A549 treated with CORT108297 at 1 μM for 4 hours (cell line): ENCODE results near the gene AHNAK. TPM values are rescaled to one million over a fixed set of nuclear protein-coding genes. Genes with fewer than 3 reads are reported as not detected.

ENCODE experiments used
- total RNA-seq: library from RNA; stranded (reverse); fragments of 200-300 nt; extraction: Qiagen RNA extraction; gene quantifications from 5 replicates; pipeline ENCODE4 v1.2.3, GENCODE V29; 2022

AHNAK gene, protein sequence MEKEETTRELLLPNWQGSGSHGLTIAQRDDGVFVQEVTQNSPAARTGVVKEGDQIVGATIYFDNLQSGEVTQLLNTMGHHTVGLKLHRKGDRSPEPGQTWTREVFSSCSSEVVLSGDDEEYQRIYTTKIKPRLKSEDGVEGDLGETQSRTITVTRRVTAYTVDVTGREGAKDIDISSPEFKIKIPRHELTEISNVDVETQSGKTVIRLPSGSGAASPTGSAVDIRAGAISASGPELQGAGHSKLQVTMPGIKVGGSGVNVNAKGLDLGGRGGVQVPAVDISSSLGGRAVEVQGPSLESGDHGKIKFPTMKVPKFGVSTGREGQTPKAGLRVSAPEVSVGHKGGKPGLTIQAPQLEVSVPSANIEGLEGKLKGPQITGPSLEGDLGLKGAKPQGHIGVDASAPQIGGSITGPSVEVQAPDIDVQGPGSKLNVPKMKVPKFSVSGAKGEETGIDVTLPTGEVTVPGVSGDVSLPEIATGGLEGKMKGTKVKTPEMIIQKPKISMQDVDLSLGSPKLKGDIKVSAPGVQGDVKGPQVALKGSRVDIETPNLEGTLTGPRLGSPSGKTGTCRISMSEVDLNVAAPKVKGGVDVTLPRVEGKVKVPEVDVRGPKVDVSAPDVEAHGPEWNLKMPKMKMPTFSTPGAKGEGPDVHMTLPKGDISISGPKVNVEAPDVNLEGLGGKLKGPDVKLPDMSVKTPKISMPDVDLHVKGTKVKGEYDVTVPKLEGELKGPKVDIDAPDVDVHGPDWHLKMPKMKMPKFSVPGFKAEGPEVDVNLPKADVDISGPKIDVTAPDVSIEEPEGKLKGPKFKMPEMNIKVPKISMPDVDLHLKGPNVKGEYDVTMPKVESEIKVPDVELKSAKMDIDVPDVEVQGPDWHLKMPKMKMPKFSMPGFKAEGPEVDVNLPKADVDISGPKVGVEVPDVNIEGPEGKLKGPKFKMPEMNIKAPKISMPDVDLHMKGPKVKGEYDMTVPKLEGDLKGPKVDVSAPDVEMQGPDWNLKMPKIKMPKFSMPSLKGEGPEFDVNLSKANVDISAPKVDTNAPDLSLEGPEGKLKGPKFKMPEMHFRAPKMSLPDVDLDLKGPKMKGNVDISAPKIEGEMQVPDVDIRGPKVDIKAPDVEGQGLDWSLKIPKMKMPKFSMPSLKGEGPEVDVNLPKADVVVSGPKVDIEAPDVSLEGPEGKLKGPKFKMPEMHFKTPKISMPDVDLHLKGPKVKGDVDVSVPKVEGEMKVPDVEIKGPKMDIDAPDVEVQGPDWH (N-terminal part only)
- 188 to 239 TPM (median 218 TPM) in 5 replicates for total RNA-seq

GRCh38 chr11:62546244-62546928 is at the start of gene AHNAK:
TSS of gene AHNAK (minus strand) at chr11:62546806. CDS start at chr11:62536098, 10,708 bp downstream.

GRCh38 chr11:62591448-62592145 is 45.0 kb upstream of the AHNAK start, which contains the start of gene TUT1:
TSS of gene TUT1 (minus strand) at chr11:62591523. CDS start at chr11:62591485, 38 bp downstream.

DNA sequence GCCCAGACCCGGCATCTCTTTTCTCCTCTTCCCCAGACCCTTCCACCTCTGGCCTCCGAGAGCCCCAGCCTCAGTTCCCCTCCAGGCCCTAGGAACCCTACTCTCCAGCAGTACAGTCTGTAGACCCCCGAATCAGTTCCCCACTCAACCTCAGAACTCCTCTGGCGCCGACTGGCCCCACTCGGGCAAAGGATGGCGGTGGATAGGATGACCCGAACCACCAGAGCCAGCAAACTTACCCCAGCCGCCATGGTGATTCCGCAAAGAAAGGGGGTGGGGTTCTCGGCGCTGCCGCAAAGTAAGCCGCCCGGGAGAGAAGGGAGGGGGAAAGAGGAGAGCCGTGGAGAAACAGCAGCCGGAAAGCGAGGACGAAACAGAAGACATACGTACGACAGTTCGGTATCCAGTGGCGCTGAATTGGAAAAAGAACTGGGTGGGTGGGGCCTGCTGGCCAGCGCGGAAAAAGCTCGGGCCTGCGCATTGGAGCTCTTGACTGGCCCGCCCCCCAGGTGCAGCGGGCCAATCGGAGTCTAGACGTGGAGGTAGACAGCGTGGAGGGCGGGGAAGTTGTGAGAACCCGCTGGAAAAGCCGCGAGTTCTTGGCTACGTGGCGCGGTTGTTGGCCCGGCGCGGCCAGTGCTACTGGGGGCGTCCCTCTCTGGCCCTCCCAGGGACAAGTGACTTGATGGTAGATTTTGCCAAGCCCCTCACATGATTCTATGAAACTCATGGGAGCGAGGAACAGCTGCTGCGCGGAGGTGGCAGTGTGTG is 27.2 kb upstream of the AHNAK start, which contains the start of gene EEF1G:
Gene EEF1G (minus strand): TSS at position 300 of the 771 bp plus-strand sequence. CDS start 49 bp downstream, at position 251.

DNA sequence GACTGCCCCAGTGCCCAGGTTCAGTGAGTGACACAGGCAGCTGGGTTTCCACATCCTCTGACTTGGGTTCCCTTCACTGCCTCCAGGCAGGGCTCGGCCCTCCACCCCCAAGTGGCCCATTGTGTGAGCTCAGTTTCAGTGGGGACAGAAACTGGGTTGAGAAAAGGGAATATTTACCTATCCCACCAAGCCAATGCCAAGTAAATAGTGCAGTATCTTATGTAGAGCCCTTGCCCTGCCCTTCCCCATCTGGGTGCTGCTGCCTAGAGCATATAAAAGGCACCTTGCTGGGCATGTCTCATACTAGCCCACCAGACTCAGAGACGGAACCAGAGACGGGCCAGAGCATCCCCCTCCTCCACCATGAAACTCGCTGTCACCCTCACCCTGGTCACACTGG is 127.9 kb downstream of the AHNAK start, which contains the start of gene SCGB1A1:
Gene SCGB1A1 (plus strand): TSS at position 301 of the 400 bp plus-strand sequence. CDS start 63 bp downstream, at position 364.

Other genes with a start within 250 kb of the AHNAK start
- not detected in 5 replicates for gene SCGB1D4, start 247.7 kb downstream of the AHNAK start, total RNA-seq
- 10.1 to 13.9 TPM (median 13.0 TPM) in 5 replicates for gene ASRGL1, start 209.4 kb downstream of the AHNAK start, total RNA-seq
- 0.23 to 0.45 TPM in 2 of 5 replicates, not detected in the others for gene SCGB1A1, start 127.8 kb downstream of the AHNAK start, total RNA-seq
- 1,877 to 2,027 TPM (median 1,998 TPM) in 5 replicates for gene EEF1G, start 27.1 kb upstream of the AHNAK start, total RNA-seq
- gene TUT1, start 44.7 kb upstream of the AHNAK start, total RNA-seq, result 14.0 to 17.0 TPM (median 16.4 TPM) in 5 replicates
- gene MTA2, start 55.1 kb upstream of the AHNAK start, total RNA-seq, result 82.3 to 87.1 TPM (median 85.2 TPM) in 5 replicates
- gene EML3, start 66.0 kb upstream of the AHNAK start, total RNA-seq, result 17.8 to 28.8 TPM (median 24.5 TPM) in 5 replicates
- 3.3 to 5.0 TPM (median 3.6 TPM) in 5 replicates for gene ROM1, start 66.5 kb upstream of the AHNAK start, total RNA-seq
- gene B3GAT3, start 75.2 kb upstream of the AHNAK start, total RNA-seq, result 41.3 to 60.1 TPM (median 57.5 TPM) in 5 replicates
- gene GANAB, start 99.8 kb upstream of the AHNAK start, total RNA-seq, result 238 to 279 TPM (median 270 TPM) in 5 replicates
- gene INTS5, start 106.5 kb upstream of the AHNAK start, total RNA-seq, result 16.8 to 22.4 TPM (median 21.7 TPM) in 5 replicates
- gene C11orf98, start 118.4 kb upstream of the AHNAK start, total RNA-seq, result 125 to 145 TPM (median 136 TPM) in 5 replicates
- 10.5 to 19.1 TPM (median 16.3 TPM) in 5 replicates for gene CSKMT, start 118.5 kb upstream of the AHNAK start, total RNA-seq
- 24.6 to 39.0 TPM (median 37.5 TPM) in 5 replicates for gene UQCC3, start 124.9 kb upstream of the AHNAK start, total RNA-seq
- 3.6 to 6.2 TPM (median 5.3 TPM) in 5 replicates for gene LBHD1, start 125.5 kb upstream of the AHNAK start, total RNA-seq
- gene UBXN1, start 132.3 kb upstream of the AHNAK start, total RNA-seq, result 106 to 130 TPM (median 120 TPM) in 5 replicates
- 0.04 to 0.21 TPM (median 0.05 TPM) in 4 of 5 replicates, not detected in the other for gene LRRN4CL, start 142.7 kb upstream of the AHNAK start, total RNA-seq
- 60.0 to 87.1 TPM (median 74.6 TPM) in 5 replicates for gene BSCL2, start 160.6 kb upstream of the AHNAK start, total RNA-seq
- not detected in 5 replicates for gene GNG3, start 160.9 kb upstream of the AHNAK start, total RNA-seq
- gene HNRNPUL2, start 180.7 kb upstream of the AHNAK start, total RNA-seq, result 37.2 to 44.0 TPM (median 41.2 TPM) in 5 replicates
- 28.7 to 36.6 TPM (median 32.6 TPM) in 5 replicates for gene TTC9C, start 181.7 kb upstream of the AHNAK start, total RNA-seq
- 1.1 to 1.9 TPM (median 1.6 TPM) in 5 replicates for gene ZBTB3, start 207.4 kb upstream of the AHNAK start, total RNA-seq
- 170 to 189 TPM (median 182 TPM) in 5 replicates for gene POLR2G, start 214.8 kb upstream of the AHNAK start, total RNA-seq
- 11.0 to 17.5 TPM (median 16.0 TPM) in 5 replicates for gene TAF6L, start 224.6 kb upstream of the AHNAK start, total RNA-seq
- 67.4 to 99.6 TPM (median 90.7 TPM) in 5 replicates for gene TMEM179B, start 240.6 kb upstream of the AHNAK start, total RNA-seq
- gene TMEM223, start 245.2 kb upstream of the AHNAK start, total RNA-seq, result 18.0 to 32.7 TPM (median 32.4 TPM) in 5 replicates